ENCODE measurements around the gene TUT4. TPM values are rescaled to one million over a fixed set of nuclear protein-coding genes. Genes with fewer than 3 reads are reported as not detected.

The TUT4 gene
- total RNA-seq, 3 donors from 2014 or later (not counting 1 experiment from before 2014, with no cell fraction given) = 124 to 156 (median 125) TPM

DNA sequence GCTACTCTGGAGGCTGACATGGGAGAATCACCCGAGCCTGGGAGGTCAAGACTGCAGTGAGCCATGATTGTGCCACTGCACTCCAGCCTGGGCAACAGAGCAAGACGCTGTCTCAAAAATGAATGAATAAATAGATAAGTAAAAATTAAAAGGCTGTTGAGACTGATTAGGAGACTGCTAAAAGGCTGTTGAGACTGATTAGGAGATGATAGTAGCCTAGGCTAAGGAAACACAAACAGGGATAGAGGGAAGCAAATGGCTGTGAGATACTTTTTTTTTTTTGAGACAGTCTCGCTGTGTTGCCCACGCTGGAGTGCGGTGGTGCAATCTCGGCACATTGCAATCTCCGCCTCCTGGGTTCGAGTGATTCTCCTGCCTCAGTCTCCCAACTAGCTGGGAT lies 120.1 kb downstream of the TUT4 start:
- H3K27me3 ChIP-seq (ENCODE audit: control insufficient read depth, insufficient read depth, low read length) = no peaks in the 10 kb centered on the region
- TF ChIP-seq, protein P1, sequence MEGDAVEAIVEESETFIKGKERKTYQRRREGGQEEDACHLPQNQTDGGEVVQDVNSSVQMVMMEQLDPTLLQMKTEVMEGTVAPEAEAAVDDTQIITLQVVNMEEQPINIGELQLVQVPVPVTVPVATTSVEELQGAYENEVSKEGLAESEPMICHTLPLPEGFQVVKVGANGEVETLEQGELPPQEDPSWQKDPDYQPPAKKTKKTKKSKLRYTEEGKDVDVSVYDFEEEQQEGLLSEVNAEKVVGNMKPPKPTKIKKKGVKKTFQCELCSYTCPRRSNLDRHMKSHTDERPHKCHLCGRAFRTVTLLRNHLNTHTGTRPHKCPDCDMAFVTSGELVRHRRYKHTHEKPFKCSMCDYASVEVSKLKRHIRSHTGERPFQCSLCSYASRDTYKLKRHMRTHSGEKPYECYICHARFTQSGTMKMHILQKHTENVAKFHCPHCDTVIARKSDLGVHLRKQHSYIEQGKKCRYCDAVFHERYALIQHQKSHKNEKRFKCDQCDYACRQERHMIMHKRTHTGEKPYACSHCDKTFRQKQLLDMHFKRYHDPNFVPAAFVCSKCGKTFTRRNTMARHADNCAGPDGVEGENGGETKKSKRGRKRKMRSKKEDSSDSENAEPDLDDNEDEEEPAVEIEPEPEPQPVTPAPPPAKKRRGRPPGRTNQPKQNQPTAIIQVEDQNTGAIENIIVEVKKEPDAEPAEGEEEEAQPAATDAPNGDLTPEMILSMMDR (IDR thresholded peaks at IDR 0.05) = no peak
- H3K4me3 Mint-ChIP-seq = no peak overlapping the region
- intact Hi-C loops (cut with micrococcal nuclease) = no loop called here
- peaks cover 53% of the 10 kb centered on the region for H3K36me3 ChIP-seq (ENCODE audit: control insufficient read depth, insufficient read depth, low read length)
- ATAC-seq (no peak), DNase-seq (no peak)
- H3K27ac ChIP-seq (ENCODE audit: low read length) = no peak overlapping the region
- H3K4me1 Mint-ChIP-seq = no peaks in the 10 kb centered on the region
- H3K9me3 ChIP-seq (ENCODE audit: control insufficient read depth, insufficient read depth, low read length) = no peaks in the 10 kb centered on the region
- peaks cover 29% of the 10 kb centered on the region for H3K36me3 Mint-ChIP-seq
- H3K9me3 Mint-ChIP-seq = no peaks in the 10 kb centered on the region
- over 99% methylated on average over 8 of the region's 8 CpGs for WGBS (ENCODE audit: insufficient coverage)
- no peak overlapping the region for H3K27ac Mint-ChIP-seq
- H3K4me3 ChIP-seq (ENCODE audit: low read length) = no peak overlapping the region
- H3K4me1 ChIP-seq (ENCODE audit: control insufficient read depth, insufficient read depth, low read length) = no peaks in the 10 kb centered on the region
- no peaks in the 10 kb centered on the region for H3K27me3 Mint-ChIP-seq (ENCODE audit: low read depth in 2 of 2)

- TF ChIP-seq, protein P1 (IDR thresholded peaks at IDR 0.05) = no peak
- Histone ChIP-seq H3K27ac (ENCODE audit: low read length) (no peak overlapping the region), H3K27me3 (ENCODE audit: control insufficient read depth, insufficient read depth, low read length) (no peaks in the 10 kb centered on the region), H3K4me1 (ENCODE audit: control insufficient read depth, insufficient read depth, low read length) (peaks cover 9% of the 10 kb centered on the region), H3K9me3 (ENCODE audit: control insufficient read depth, insufficient read depth, low read length) (no peaks in the 10 kb centered on the region), H3K4me3 (ENCODE audit: low read length) (no peak overlapping the region), H3K36me3 (ENCODE audit: control insufficient read depth, insufficient read depth, low read length) (peaks cover 29% of the 10 kb centered on the region)
- no peaks in the 10 kb centered on the region for H3K27me3 Mint-ChIP-seq (ENCODE audit: low read depth in 2 of 2)
- H3K27ac Mint-ChIP-seq = peak overlapping the region in 1 of 2 donors; percentile 8
- H3K4me3 Mint-ChIP-seq = no peak overlapping the region
- DNase-seq (no peak), ATAC-seq (no peak)
- no peaks in the 10 kb centered on the region for H3K9me3 Mint-ChIP-seq
- H3K4me1 Mint-ChIP-seq = peaks cover 16 to 26% of the 10 kb centered on the region in 2 donors
- peaks cover 7% of the 10 kb centered on the region for H3K36me3 Mint-ChIP-seq
- 94% methylated on average over 1 of the region's 1 CpG for WGBS (ENCODE audit: insufficient coverage)
- intact Hi-C loops (cut with micrococcal nuclease) = no loop called here
Observed at GRCh38 chr1:52427152-52427551, 125.7 kb downstream of the TUT4 start.

DNA sequence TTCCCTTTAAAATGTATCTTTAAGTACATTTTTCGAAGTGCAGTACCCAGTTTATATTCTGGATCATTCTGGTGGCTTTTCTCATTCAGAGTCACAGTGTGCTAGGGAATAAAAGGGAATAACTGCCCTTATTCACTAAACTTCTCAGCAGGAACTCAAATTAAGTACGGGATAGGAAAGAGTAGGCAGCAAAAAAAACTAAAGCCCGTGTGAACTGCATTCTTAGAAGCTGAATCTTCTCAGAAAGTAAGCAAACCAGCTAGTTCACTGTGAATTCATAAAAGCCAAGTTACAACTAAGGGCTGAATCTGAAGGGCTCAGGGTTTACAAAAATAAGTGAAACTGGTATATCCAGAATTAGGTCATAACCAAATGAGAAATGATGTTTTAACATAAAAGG lies 126.5 kb downstream of the TUT4 start:
- no peak overlapping the region for H3K27ac ChIP-seq (ENCODE audit: low read length)
- no peak overlapping the region for H3K4me3 Mint-ChIP-seq
- H3K4me1 Mint-ChIP-seq = peaks cover 16 to 26% of the 10 kb centered on the region in 2 donors

More for the DNA sequence above, 126.5 kb downstream of the TUT4 start:
- Histone ChIP-seq H3K9me3 (ENCODE audit: control insufficient read depth, insufficient read depth, low read length) (no peaks in the 10 kb centered on the region), H3K27me3 (ENCODE audit: control insufficient read depth, insufficient read depth, low read length) (no peaks in the 10 kb centered on the region), H3K36me3 (ENCODE audit: control insufficient read depth, insufficient read depth, low read length) (peaks cover 33% of the 10 kb centered on the region), H3K4me3 (ENCODE audit: low read length) (no peak overlapping the region), H3K4me1 (ENCODE audit: control insufficient read depth, insufficient read depth, low read length) (peaks cover 9% of the 10 kb centered on the region)
- no peak for ATAC-seq
- 80% methylated on average over 2 of the region's 3 CpGs for whole genome bisulfite sequencing (ENCODE audit: insufficient coverage)
- peaks cover 7% of the 10 kb centered on the region for H3K36me3 Mint-ChIP-seq
- H3K27ac Mint-ChIP-seq = peak overlapping the region; percentile 86 to 98
- TF ChIP-seq, protein P1 (IDR thresholded peaks at IDR 0.05) = no peak
- no peak for DNase-seq
- no peaks in the 10 kb centered on the region for H3K9me3 Mint-ChIP-seq
- intact Hi-C loops (cut with micrococcal nuclease) = no loop called here
- no peaks in the 10 kb centered on the region for H3K27me3 Mint-ChIP-seq (ENCODE audit: low read depth in 2 of 2)

Measured in natural killer cell (primary cell).